COLO829 (cell line): Measurements from ENCODE around the gene ITGA8.
"Not testable (repeated sequence)": the region's sequence is repeated elsewhere in the genome, so short reads cannot be mapped to it uniquely, and the experiment has no call there.

Experiments used
- DNase-seq: peaks from one replicate; pipeline ENCODE4 v3.0.0; 2012; ENCODE audit warnings: low spot score

The ITGA8 gene

DNA sequence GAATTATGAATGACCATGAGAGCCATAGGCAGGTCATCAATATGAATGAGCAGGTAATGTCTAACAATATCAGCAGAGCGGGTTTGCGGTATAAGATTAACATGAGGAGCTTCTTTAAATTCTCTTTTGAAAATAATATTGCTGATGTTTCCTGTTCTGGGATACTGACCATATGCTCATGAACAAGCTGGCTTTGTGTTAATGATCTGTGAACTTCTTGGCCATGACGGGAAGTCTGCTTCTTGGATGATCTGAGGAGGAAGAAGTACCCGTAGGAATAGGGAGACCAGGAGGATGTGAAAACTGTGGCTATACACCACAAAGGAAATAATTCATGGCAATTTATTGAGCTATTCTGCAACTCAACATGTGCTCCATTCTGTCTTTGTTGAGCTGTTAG lies 38.6 kb downstream of the ITGA8 start:
- no peak for DNase-seq

DNA sequence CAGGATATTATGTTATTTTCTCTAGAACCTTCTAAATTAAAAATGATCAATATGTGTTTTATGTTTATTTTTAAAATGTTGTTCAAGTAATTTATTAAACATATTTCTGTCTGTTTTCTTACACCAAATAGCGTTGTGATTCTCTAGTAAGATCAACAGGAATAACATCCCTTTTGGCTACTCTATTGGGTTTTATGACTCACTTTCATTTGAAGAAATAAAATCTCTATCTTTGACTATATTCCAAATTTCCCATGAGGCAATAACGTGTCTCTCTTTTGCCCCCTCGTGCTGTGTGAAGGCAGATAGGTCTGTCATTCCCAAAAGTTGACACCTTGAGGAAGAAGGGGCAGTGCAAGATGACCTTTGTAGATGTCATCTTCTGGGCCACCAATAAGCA lies 40.9 kb downstream of the ITGA8 start:
- DNase-seq, result no peak

DNA sequence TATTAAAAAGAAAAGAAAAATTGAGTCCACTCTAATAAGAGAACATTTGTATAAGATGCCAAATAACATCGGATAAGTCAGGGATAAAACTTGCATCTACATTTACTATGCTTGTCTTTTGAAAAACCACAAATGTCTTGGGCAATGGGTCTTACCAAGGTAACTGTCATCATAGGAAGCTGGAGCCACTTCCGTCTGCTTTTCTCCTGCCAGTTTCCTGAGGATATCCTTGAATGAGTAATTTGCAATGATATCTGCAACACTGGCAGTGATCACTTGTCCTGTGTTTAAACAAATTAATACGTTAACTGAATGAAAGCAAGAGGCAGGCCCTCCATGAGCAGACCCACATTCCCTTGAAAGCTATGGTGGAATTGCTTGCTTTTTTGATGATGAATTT lies 47.3 kb downstream of the ITGA8 start:
- no peak for DNase-seq

DNA sequence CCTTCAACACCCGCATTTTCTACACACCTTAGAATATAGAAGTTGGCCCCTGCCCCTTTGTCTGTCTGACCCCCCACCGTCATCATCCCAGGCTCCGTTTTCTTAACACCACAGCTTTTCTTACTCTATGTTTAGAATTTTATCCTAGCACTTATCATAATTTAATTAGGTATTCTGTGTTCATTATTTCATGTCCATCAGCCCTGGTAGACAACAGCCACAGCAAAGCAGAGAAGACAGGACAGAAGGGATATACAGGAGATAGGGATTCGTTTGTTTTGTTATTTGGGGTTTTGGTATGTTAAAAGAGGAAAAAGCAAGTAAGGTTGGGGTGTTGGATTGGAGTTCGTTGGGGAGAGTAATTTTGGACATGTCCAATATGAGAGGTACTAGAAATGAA lies 48.8 kb downstream of the ITGA8 start:
- no peak for DNase-seq

DNA sequence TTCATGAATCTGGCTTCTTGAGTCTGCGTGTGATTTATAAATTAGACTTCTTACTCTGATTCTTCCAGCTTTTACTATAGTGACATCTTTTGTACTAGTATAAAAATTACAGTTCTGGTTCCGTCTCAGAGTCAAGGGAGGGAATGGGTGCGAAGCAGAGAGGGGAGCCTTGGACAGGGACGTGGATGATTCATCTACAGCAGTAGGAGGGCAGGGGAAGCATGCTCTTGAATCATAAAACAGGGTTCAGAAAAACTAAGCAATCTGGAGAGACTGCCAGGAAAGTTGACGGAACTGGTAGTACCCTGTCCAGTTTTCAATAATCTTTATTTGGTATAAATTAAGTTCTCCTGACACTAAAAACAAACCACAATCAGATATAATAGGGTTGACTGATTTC lies 58.1 kb downstream of the ITGA8 start:
- DNase-seq, result no peak

DNA sequence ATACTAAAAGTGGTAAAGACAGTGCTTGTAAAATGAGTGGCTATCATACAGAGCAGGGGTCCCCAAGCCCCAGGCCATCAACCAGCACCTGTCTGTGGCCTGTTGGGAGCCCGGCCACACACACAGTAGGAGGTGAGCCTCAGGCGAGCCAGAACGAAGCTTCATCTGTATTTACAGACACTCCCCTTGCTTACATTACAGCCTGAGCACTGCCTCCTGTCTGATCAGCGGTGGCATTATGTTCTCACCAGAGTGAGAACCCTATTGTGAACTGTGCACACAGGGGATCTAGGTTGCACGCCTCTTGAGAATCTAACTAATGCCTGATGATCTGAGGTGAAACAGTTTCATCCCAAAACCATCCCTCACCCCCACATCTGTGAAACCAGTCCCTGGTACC lies 58.7 kb downstream of the ITGA8 start:
- DNase-seq, result no peak

DNA sequence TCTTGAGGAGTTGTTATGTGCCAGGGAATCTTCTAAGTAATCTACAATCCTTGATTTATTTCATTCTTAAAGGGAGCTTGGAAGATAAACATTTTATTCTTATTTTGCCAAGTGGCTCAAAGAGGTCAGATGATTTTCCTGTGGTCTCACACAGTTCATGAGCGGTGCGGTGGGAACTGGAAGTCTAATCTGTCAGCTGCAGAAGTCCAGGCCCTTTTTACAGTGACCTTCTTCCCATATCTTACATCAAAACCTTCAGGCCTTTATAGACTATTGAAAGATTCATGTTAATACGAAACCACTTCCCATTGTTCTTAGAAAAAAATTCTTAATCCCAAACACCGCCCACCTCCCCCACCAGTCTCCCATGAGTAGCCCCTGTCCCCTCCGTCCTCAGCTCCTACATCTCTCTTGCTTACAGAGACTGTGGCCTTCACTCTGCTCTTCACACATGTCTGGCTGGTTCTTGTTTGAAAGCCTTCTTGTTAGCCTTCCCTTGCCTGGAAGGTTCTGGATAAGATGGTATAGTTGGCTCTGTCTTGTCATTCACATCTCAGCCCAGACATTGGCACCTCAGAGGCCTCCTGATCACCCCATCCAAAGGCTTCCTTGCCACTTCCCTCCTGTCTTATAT lies 61.5 kb downstream of the ITGA8 start:
- no peak for DNase-seq

DNA sequence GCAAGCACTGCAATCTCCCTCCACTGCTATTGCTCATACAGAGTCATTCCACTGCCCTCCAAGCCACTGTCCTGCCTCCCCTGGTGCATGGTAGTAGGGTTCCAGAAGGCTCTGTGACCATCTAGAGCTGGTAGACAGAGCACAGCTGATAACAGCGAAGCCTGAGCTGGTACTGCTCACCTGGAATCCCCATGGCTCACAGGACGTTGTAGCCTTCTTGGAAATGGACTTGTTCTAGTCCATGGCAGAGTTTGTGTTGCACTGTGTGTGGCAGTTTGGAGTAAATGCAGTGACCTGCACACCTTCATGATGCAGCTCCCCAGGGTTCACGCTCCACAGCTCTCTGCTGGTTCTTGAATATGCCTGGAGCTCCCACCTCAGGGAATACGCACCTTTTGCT lies 67.0 kb downstream of the ITGA8 start:
- DNase-seq, result no peak

DNA sequence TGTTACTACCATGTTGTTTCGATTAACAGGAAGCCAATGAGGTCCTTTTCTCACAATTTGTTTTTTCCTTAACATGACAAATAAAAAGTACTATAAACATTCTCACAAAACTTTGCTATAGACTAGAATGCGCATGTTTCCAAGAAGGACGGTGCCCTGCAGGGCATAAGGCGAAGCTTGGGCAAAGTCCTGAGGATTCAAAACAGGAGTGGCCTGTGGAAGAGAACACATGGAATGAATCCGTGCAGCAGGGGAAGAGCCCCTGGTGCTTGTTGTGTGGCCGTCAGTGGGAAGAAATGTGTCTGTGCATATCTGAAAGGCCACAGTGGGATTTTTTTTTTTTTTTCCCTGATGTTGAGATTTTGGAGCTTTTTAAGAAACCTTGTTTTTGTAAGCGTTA lies 67.6 kb downstream of the ITGA8 start:
- no peak for DNase-seq

DNA sequence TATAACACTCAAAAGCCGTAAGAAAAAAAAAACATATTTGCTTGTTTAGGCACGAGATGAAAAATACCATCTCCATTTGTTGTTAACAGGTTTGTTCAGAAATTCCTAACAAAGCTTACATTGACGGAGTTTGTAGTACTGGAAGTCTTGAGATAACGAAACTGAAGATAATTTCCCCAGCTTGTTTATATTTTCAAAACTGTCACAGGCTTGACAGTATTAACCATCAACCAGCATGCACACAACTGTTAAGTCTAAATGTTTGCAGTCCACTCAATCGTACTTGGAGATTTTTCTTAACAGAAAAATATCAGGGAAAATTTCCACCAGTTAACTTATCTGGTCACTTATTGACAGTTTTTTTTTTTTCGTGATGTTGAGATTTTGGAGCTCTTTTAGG lies 68.5 kb downstream of the ITGA8 start:
- DNase-seq, result no peak

DNA sequence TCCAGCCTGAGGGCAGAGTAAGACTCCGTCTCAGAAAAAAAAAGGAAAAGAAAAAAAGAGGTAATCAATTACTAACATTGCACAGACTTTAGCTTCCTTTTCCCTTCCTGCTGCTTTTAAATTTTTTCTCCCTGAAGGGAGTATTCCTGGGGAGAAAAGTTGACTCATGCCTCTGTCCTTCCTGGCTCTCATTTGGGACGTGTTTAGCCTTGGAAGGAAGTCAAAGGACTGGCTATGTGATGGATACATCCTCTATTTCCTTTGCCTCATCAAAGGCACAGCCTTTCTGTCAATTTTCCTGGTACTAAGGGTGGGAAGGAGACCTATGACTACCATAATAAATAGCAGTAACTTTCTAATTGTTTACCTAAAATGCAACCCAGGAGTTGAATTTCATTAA lies 77.6 kb downstream of the ITGA8 start:
- DNase-seq, result no peak

DNA sequence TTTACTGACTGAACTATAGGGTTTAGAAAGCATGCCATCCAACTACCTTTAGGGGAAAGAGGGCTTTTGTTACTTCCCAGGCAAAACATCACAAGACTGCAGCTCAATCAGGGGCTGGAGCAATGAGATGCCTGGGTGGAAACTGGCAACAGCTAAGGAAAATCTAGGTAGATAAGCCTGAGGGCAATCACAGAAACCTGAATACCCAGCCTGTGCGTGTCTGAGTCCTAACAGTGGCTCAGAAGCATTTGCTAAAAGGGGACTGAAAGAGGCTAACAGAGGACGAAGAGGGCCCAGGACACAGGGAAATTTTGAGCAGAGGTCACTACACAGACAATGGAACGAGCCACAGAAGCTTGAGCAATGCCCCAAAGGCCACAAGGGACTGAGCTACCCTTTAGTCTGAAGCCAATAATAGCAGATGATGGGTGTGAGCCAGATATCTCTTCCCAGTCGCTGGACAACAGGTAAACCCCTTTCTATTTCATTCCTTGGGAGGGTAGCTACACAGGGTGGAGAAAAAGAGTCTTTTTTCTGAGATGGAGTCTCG lies 79.1 kb downstream of the ITGA8 start:
- no peak for DNase-seq

DNA sequence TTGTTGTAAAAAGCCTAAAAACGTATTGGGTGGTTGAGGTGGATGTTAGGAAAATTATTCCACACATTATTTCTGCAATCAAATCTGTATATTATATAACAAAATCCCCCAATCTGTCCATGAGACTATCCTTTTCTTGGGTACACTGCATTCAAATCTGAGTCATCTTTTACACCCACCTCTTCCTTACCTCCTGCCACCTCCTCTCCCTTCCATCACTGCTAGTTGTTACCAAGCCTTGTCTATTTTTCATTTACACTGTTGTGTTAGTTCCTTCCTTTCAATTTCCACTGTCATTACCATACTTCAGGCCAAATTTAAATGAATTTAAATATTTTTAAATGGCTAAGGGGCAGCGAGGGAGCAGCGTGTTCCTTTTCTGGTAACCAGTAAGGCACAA lies 83.3 kb downstream of the ITGA8 start:
- no peak for DNase-seq

DNA sequence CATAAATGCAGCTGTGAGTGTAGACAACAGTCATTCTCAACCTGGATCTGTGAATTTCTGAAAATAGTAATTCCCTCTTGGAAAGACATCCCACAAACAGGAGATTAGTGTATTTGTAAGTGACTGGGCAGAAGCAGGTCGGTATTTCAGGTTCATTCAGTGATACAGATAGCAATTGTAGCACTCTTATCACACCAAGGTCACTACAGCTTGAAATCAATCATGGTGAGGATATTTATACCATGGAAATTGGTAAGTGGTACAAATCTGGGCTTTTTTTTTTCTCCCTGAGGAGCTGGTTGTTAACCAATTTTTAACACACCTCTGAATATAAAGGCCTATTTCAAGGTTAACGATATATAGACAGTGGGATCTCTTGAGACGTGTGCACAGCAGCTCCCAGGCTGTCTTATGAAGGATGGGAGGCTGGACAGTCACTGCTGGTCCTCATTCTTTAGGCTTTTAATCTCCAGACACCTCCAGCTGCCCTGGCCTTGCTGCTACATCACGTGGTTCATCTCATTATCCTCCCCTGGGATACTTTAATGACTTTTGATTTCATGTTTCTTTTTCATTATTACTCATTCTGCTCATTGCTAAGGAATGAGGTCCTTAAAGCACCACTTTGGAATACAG lies 87.1 kb downstream of the ITGA8 start:
- no peak for DNase-seq

DNA sequence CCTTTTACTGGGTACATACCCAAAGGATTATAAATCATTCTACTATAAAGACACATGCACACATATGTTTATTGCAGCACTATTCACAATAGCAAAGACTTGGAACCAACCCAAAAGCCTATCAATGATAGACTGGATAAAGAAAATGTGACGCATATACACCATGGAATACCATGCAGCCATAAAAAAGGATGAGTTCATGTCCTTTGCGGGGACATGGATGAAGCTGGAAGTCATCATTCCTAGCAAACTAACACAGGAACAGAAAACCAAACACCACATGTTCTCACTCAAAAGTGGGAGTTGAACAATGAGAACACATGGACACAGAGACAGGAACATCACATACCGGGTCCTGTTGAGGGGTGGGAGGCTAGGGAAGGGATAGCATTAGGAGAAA lies 88.5 kb downstream of the ITGA8 start:
- not testable (repeated sequence) for DNase-seq

DNA sequence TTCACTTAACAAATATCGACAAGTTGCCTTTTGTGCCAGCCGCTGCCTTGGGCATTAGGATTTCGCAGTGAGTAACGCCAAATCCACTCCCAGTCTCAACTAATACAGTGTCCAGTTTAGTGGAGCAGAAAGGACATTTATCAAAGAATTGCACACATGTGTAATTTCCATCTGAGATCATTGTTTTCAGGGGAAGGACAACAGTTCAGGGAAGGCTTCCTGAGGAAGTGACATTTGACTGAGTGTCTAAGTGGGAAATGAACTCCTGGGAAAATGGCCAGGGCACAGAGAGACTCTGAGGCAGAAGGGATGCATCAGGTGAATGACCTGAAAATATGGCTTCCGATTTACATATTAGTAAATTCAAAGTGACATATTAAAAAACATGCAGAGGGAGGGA lies 89.4 kb downstream of the ITGA8 start:
- no peak for DNase-seq

DNA sequence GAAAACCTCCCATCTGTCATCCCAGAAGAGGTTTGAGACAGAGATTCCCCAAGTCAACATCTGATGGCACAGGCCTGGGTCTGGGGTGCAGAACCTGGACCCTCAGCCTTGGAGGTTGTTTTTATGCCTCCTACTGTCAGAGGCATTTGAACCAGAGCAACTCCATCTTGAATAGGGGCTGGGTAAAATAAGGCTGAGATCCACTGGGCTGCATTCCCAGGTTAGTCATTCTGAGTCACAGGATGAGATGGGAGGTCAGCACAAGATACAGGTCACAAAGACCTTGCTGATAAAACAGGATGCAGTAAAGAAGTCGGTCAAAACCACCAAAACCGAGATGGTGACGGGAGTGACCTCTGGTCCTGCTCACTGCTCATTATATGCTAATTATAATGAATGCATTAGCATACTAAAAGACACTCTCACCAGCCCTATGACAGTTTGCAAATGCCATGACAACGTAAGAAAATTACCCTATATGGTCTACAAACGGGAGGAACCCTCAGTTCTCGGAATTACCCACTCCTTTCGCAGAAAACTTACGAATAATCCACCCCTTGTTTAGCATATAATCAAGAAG lies 92.0 kb downstream of the ITGA8 start:
- no peak for DNase-seq

DNA sequence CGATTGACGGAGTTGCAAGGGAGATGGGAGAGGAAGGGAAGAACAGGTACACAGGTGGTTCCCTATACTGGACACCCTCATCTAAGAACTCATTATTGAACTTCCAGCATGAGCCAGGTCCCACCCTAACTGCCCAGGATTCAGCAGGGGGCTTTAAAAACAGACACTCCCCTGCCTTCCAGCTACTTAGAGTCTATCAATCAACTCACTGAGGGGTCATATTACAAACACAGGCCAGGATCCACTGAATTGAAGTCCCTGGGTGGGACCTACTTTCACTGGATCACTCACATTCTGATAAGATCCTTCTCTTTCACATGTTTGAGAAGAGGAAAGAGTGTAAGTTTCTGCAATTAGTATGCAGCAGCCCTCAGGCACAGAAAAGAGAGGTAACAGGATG lies 92.8 kb downstream of the ITGA8 start:
- no peak for DNase-seq

DNA sequence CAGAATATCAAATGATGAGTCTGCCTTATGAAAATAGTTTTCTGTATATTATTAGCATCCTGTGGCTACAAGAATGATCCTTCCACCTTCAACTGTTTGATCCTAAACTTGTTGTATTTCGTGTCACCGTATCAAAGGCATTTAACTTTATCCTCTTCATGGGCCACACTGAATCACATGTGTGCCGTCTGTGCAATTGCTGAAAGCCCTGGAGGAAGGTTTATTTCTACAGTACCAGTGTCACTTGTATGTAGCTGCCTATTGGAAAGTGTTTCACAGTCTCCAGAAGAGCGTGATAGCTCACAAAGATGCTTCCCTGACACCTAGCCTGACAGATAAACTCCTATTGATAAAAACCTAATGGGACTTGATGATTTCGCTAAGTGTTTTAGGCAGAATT lies 94.5 kb downstream of the ITGA8 start:
- DNase-seq, result no peak

DNA sequence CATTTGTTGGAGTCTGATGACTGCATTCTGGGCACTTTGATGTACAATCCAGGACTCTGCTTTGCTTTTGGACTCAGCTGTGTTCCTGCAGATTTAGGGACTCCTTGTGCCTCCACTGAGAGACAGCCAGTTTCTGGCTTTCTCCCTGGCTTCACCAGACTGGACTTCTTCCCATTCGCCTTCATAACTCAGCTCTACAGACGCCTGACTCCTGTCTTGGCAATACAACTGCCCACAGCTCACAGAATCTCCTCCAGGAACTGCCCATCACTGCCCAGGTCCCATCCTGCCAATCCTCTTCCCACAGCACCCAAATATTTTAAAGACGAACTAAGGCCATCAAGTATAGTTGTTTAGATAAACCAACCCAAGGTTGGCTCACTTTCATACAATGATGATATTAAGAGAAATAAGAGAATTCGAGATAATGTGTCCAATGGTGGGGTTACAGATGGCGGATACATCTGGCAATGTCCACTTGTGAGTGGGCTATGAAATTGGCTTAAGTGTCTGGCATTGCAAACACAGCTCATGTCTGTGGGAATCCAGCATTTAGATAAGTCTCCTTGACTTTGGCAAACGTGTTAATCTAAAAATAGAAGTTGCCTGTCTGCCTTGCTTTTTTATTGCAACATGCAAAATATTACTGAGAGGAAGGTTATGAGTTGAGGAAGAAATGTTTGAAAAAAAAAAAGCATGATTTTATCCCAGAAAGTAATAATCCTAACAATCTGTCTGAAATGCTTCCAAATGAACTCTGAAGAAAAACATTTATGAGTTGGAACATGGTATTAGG lies 95.1 kb downstream of the ITGA8 start:
- DNase-seq, result no peak

DNA sequence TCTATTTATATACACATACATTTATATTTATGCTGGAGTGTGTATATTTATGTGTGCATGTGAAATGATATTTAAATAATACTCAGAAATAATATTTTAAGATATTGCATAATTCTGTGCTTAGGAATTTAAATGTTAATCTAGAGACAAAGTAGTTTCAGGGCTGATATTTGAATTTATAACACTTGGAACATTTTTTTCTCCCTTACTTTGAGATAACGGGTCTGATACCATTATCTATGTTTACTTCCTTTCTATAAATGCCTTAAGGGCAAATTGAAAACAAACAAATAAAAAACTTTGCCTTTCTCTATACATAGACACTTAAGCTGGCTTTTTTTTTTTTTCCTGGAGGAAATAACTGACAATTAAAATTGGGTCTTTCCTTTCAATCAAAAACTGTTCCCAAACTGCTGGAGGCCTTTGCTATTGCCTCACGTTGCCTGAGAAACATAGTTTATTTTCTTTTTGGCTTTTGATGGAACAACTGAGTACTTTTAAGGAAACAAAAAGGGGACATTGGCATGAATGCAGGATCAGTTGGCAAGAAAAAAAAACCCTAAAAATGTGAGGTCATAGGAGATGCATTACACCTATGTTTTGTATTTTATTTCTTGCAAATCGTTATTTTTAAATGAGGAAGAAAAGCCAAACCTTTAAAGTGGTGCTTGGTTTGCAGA lies 98.7 kb downstream of the ITGA8 start:
- no peak for DNase-seq

DNA sequence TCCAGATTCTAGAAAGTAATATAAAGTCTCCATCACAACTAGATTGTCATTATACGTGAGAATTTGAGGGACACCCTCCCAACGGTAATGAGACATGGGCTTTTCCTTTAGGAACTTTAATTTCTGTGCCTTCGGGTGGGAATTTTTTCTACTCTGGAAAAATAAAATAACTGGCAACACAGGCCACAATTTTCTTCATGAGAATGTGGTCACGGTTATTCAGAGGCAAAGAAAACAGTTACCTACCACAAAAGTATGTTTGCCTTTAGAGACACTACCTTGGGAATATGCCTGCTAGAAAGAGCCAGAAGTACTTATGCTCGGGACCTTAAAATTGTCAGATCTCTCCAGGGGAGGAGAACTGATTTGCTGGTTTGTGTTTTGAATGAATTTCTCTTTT lies 99.4 kb downstream of the ITGA8 start:
- DNase-seq, result no peak
